GM13976 (cell line): ENCODE results near the gene CS.

Experiments used
- DNase-seq: peaks from one replicate; pipeline ENCODE4 v3.0.0; 2012; ENCODE audit warnings: low spot score
- in situ Hi-C: fragments of 300-500 bp; cut with MboI; formaldehyde crosslinking; loops from one replicate; pipeline ENCODE4 v1.12.0; 2022; ENCODE audit warnings: low sequenced_read_pairs, mixed read lengths, inconsistent platforms; ENCODE audit not compliant: unreplicated experiment
- TF ChIP-seq, protein P1 (sequence below): IDR thresholded peaks from 2 replicates; pipeline ENCODE4 v1.5.1; 2012; ENCODE audit warnings: borderline replicate concordance, mild to moderate bottlenecking; ENCODE audit not compliant: insufficient read depth; ENCODE audit errors: extremely low read depth, missing control alignments, control extremely low read depth

Gene CS

DNA sequence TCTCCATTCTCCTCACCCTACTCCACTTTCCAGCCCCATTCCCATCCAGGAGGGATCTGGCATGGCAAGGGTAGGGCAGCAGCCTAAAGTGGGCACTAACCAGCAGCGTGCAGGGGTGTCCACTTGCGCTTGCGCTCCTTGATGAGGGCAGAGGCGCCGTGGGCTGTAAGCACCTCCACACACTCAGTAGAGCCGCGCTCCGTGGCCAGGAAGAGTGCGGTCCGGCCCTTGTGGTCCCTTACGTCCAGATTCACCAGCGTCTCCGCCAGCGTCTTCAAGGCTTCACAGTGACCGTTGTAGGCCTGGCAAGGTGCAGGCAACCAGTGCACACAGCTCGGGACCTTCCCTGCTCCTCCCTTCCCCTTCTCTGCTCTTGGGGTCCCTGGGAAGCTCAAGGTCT is 52.2 kb downstream of the CS start:
- no peak for DNase-seq
- TF ChIP-seq, protein P1, sequence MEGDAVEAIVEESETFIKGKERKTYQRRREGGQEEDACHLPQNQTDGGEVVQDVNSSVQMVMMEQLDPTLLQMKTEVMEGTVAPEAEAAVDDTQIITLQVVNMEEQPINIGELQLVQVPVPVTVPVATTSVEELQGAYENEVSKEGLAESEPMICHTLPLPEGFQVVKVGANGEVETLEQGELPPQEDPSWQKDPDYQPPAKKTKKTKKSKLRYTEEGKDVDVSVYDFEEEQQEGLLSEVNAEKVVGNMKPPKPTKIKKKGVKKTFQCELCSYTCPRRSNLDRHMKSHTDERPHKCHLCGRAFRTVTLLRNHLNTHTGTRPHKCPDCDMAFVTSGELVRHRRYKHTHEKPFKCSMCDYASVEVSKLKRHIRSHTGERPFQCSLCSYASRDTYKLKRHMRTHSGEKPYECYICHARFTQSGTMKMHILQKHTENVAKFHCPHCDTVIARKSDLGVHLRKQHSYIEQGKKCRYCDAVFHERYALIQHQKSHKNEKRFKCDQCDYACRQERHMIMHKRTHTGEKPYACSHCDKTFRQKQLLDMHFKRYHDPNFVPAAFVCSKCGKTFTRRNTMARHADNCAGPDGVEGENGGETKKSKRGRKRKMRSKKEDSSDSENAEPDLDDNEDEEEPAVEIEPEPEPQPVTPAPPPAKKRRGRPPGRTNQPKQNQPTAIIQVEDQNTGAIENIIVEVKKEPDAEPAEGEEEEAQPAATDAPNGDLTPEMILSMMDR, result no peak
- in situ Hi-C loops, result no loop called here

GRCh38 chr12:56244494-56244893 is 55.6 kb downstream of the CS start:
- no peak for DNase-seq
- in situ Hi-C loops, result no loop called here
- TF ChIP-seq, protein P1, result no peak

GRCh38 chr12:56243731-56244181 is 56.4 kb downstream of the CS start:
- in situ Hi-C loops, result no loop called here
- TF ChIP-seq, protein P1, result no peak
- no peak for DNase-seq

- TF ChIP-seq, protein P1, result no peak
- DNase-seq, result no peak
- in situ Hi-C loops, result no loop called here
Measured at GRCh38 chr12:56242986-56243385, 57.1 kb downstream of the CS start.

- in situ Hi-C loops, result no loop called here
- TF ChIP-seq, protein P1, result no peak
- DNase-seq, result no peak
Measured at GRCh38 chr12:56241424-56242303, 58.5 kb downstream of the CS start.

GRCh38 chr12:56237552-56237951 is 62.6 kb downstream of the CS start:
- TF ChIP-seq, protein P1, result no peak
- no peak for DNase-seq
- in situ Hi-C loops, result no loop called here

DNA sequence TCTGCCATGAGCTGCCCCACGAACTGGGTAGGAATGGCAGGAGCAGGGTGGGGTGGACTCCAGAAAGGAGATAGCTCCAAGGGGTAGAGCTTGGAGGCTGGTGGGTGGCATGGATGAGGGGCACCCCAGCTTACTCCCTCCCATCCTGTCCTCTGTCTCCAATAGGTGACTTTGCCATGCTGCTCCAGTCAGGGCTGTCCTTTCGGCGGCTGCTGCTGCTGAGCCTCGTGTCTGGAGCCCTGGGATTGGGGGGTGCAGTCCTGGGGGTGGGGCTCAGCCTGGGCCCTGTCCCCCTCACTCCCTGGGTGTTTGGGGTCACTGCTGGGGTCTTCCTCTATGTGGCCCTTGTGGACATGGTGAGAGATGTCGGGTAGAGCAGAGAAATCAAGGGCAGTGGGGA is 63.1 kb downstream of the CS start:
- in situ Hi-C loops, result no loop called here
- TF ChIP-seq, protein P1, result no peak
- DNase-seq, result no peak
